ENCODE results near the gene SETD7.
"Not testable (repeated sequence)": the region's sequence is repeated elsewhere in the genome, so short reads cannot be mapped to it uniquely, and the experiment has no call there.

Gene SETD7

GRCh38 chr4:139470295-139470694 lies 85.7 kb downstream of the SETD7 start:
- in situ Hi-C loops (cut with HindIII; ENCODE audit: low sequenced_read_pairs): no loop called here

- in situ Hi-C loops (cut with HindIII; ENCODE audit: low sequenced_read_pairs): no loop called here
Observed at GRCh38 chr4:139469869-139470268, 86.2 kb downstream of the SETD7 start.

- in situ Hi-C loops (cut with HindIII; ENCODE audit: low sequenced_read_pairs): no loop called here
Observed at GRCh38 chr4:139469216-139469615, 86.8 kb downstream of the SETD7 start.

- in situ Hi-C loops (cut with HindIII; ENCODE audit: low sequenced_read_pairs): not testable (repeated sequence)
Observed at GRCh38 chr4:139468756-139469155, 87.3 kb downstream of the SETD7 start.

GRCh38 chr4:139465922-139466321 lies 90.1 kb downstream of the SETD7 start:
- in situ Hi-C loops (cut with HindIII; ENCODE audit: low sequenced_read_pairs): no loop called here

GRCh38 chr4:139464512-139464911 lies 91.5 kb downstream of the SETD7 start:
- in situ Hi-C loops (cut with HindIII; ENCODE audit: low sequenced_read_pairs): not testable (repeated sequence)

GRCh38 chr4:139461022-139461628 lies 94.9 kb downstream of the SETD7 start:
- in situ Hi-C loops (cut with HindIII; ENCODE audit: low sequenced_read_pairs): no loop called here

- in situ Hi-C loops (cut with HindIII; ENCODE audit: low sequenced_read_pairs): no loop called here
Observed at GRCh38 chr4:139460565-139460964, 95.5 kb downstream of the SETD7 start.

GRCh38 chr4:139458999-139459398 lies 97.0 kb downstream of the SETD7 start:
- in situ Hi-C loops (cut with HindIII; ENCODE audit: low sequenced_read_pairs): no loop called here

- in situ Hi-C loops (cut with HindIII; ENCODE audit: low sequenced_read_pairs): no loop called here
Observed at GRCh38 chr4:139458543-139458942, 97.5 kb downstream of the SETD7 start.

- in situ Hi-C loops (cut with HindIII; ENCODE audit: low sequenced_read_pairs): no loop called here
Observed at GRCh38 chr4:139457318-139457717, 98.7 kb downstream of the SETD7 start.

- in situ Hi-C loops (cut with HindIII; ENCODE audit: low sequenced_read_pairs): no loop called here
Observed at GRCh38 chr4:139455126-139455538, 100.9 kb downstream of the SETD7 start.

GRCh38 chr4:139454111-139455045 lies 101.6 kb downstream of the SETD7 start, which contains the start of gene RAB33B:
Gene RAB33B, plus strand, starts transcription at chr4:139454121. Its CDS starts 75 bp downstream, at chr4:139454196.
- in situ Hi-C loops (cut with HindIII; ENCODE audit: low sequenced_read_pairs): no loop called here

GRCh38 chr4:139453371-139454110 lies 102.5 kb downstream of the SETD7 start:
- in situ Hi-C loops (cut with HindIII; ENCODE audit: low sequenced_read_pairs): no loop called here

- in situ Hi-C loops (cut with HindIII; ENCODE audit: low sequenced_read_pairs): no loop called here
Observed at GRCh38 chr4:139453041-139453370, 103.0 kb downstream of the SETD7 start.

- in situ Hi-C loops (cut with HindIII; ENCODE audit: low sequenced_read_pairs): no loop called here
Observed at GRCh38 chr4:139451997-139452396, 104.0 kb downstream of the SETD7 start.

- in situ Hi-C loops (cut with HindIII; ENCODE audit: low sequenced_read_pairs): no loop called here
Observed at GRCh38 chr4:139450586-139450985, 105.4 kb downstream of the SETD7 start.

GRCh38 chr4:139447078-139447477 lies 108.9 kb downstream of the SETD7 start:
- in situ Hi-C loops (cut with HindIII; ENCODE audit: low sequenced_read_pairs): not testable (repeated sequence)
